Upper lobe of right lung (tissue), 1 donor: Measurements from ENCODE around the gene EPX. TPM values are rescaled to one million over a fixed set of nuclear protein-coding genes. Genes with fewer than 3 reads are reported as not detected.
A peak's percentile ranks its signal among the peaks of the same experiment; 100 is the strongest.

ENCODE experiments used
- ATAC-seq: fragments of 200-7000 bp; cut with Tn5 transposase; one replicate; pipeline ENCODE4 v1.9.1; 2020; ENCODE audit warnings: mild to moderate bottlenecking, moderate library complexity
- DNase-seq: peaks from one replicate; pipeline ENCODE4 v3.0.0-alpha.2; 2020
- H3K27ac ChIP-seq: fragments of 200-600 bp; one replicate; pipeline ENCODE4 v1.8.0; 2022
- H3K27me3 ChIP-seq: fragments of 200-600 bp; one replicate; pipeline ENCODE4 v1.8.0; 2022; ENCODE audit warnings: mild to moderate bottlenecking
- H3K36me3 ChIP-seq: fragments of 200-600 bp; one replicate; pipeline ENCODE4 v1.8.0; 2022
- H3K4me1 ChIP-seq: fragments of 200-600 bp; one replicate; pipeline ENCODE4 v1.8.0; 2022
- H3K4me3 ChIP-seq: fragments of 200-600 bp; one replicate; pipeline ENCODE4 v1.8.0; 2022; ENCODE audit warnings: mild to moderate bottlenecking
- H3K9me3 ChIP-seq: fragments of 200-600 bp; one replicate; pipeline ENCODE4 v1.8.0; 2022
- CTCF ChIP-seq: fragments of 200-600 bp; IDR thresholded peaks from one replicate; pipeline ENCODE4 v1.8.0; 2022; ENCODE audit warnings: antibody characterized with exemption
- intact Hi-C: fragments of 100-400 bp; cut with DNase I; formaldehyde crosslinking; loops from one replicate; pipeline ENCODE4 v1.11.0; 2022
- total RNA-seq: library from RNA; stranded (reverse); fragmentation: NEBNext Ultra II Directional; extraction: Animal tissue kit (Norgen Biotek cat#: 25700); gene quantifications from one replicate; pipeline ENCODE4 v1.2.1, GENCODE V29; 2021
- donor health status: DM: no; HTN: yes; CAD: no; lungs with severe emphysema.

Gene EPX
- total RNA-seq, 1 donor from 2014 or later = not detected

DNA sequence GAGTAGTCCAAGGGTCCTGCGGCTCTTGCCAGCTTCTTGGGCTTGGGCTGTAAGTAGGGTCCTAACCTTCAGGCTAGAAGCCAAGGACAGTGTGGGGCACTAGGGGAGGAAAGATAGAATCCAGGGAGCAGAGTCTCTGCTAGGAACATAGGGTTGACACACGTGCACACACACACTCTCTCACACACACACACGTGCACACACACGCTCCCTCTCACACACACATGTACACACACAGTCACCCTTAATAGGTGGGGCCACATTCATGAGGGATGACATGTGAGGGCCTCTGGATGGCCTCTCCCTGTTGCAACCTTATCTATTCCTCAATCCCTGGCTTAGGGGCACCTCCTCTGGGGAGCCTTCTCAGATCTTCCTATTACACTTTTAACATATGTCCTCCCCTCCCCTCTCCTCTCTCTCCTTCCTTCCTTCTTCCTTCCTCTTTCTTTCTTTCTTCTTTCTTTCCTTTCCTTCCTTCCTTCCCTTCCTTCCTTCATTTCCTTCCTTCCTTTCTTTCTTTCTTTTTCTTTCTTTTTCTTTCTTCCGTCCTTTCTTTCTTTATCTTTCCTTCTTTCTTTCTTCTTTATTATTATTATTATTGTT is 3.1 kb downstream of the EPX start:
- intact Hi-C loops = no loop called here
- DNase-seq = no peak
- ATAC-seq = no peak
- H3K36me3 ChIP-seq = no peaks in the 10 kb centered on the region
- H3K4me3 ChIP-seq = no peak overlapping the region
- no peak for TF ChIP-seq CTCF
- no peaks in the 10 kb centered on the region for H3K4me1 ChIP-seq
- no peak overlapping the region for H3K27ac ChIP-seq
- H3K27me3 ChIP-seq = peaks cover 26% of the 10 kb centered on the region
- H3K9me3 ChIP-seq = no peaks in the 10 kb centered on the region

- Histone ChIP-seq H3K27ac (no peak overlapping the region), H3K27me3 (peaks cover 26% of the 10 kb centered on the region), H3K4me3 (no peak overlapping the region), H3K36me3 (no peaks in the 10 kb centered on the region), H3K4me1 (no peaks in the 10 kb centered on the region), H3K9me3 (no peaks in the 10 kb centered on the region)
- intact Hi-C loops = no loop called here
- DNase-seq = no peak
- no peak for ATAC-seq
- no peak for TF ChIP-seq CTCF
These were observed 4.1 kb downstream of the EPX start for GRCh38 chr17:58196610-58197009.

- H3K27ac ChIP-seq = no peak overlapping the region
- intact Hi-C loops = no loop called here
- TF ChIP-seq CTCF = peak; percentile 59
- H3K36me3 ChIP-seq = no peaks in the 10 kb centered on the region
- H3K27me3 ChIP-seq = peaks cover 26% of the 10 kb centered on the region
- no peaks in the 10 kb centered on the region for H3K4me1 ChIP-seq
- ATAC-seq = peak; percentile 88
- H3K9me3 ChIP-seq = no peaks in the 10 kb centered on the region
- peak; percentile 78 for DNase-seq
- H3K4me3 ChIP-seq = no peak overlapping the region
These were observed 7.6 kb downstream of the EPX start for GRCh38 chr17:58200024-58200633.

GRCh38 chr17:58202859-58203258 is 10.3 kb downstream of the EPX start:
- no peaks in the 10 kb centered on the region for H3K4me1 ChIP-seq
- ATAC-seq = no peak
- TF ChIP-seq CTCF = no peak

GRCh38 chr17:58204796-58205195 is 12.3 kb downstream of the EPX start:
- Histone ChIP-seq H3K9me3 (no peaks in the 10 kb centered on the region), H3K27me3 (no peaks in the 10 kb centered on the region), H3K4me1 (no peaks in the 10 kb centered on the region), H3K4me3 (no peak overlapping the region), H3K36me3 (peaks cover 13% of the 10 kb centered on the region), H3K27ac (no peak overlapping the region)
- intact Hi-C loops = no loop called here
- DNase-seq (no peak), ATAC-seq (no peak)
- no peak for TF ChIP-seq CTCF

More at GRCh38 chr17:58202859-58203258, 10.3 kb downstream of the EPX start:
- intact Hi-C loops = no loop called here
- H3K9me3 ChIP-seq = no peaks in the 10 kb centered on the region
- H3K27me3 ChIP-seq = peaks cover 16% of the 10 kb centered on the region
- H3K36me3 ChIP-seq = peaks cover 7% of the 10 kb centered on the region
- H3K27ac ChIP-seq = no peak overlapping the region
- H3K4me3 ChIP-seq = no peak overlapping the region
- no peak for DNase-seq
